A673 (cell line): ENCODE measurements around the gene SNTG2. TPM values are rescaled to one million over a fixed set of nuclear protein-coding genes. Genes with fewer than 3 reads are reported as not detected.

Experiments used
- BruUV-seq: library from RNA; stranded (reverse); fragments of 400-500 nt; replicated peaks from 2 replicates; lab custom pipeline; 2021; lab: Mats Ljungman, UMichigan
- CTCF ChIA-PET: fragments of 300-600 bp; sonication (Branson Sonifier 250); formaldehyde crosslinking; loops from one replicate; lab custom pipeline; 2022; ENCODE audit warnings: antibody characterized with exemption; lab: Charles Lee
- POLR2A ChIA-PET: fragments of 300-600 bp; sonication (Branson Sonifier 250); formaldehyde crosslinking; loops from one replicate; lab custom pipeline; 2022; ENCODE audit warnings: antibody characterized with exemption; ENCODE audit not compliant: low non-redundant PET; lab: Charles Lee
- DNase-seq: peaks from one replicate; pipeline ENCODE4 v3.0.0-alpha.2; 2015; ENCODE audit warnings: low spot score
- H3K27ac ChIP-seq: fragments of 200-600 bp; sonication (generic); 2 replicates; pipeline ENCODE4 v1.5.1; 2016; ENCODE audit warnings: mixed run types, low read depth, mild to moderate bottlenecking, mixed read lengths, antibody characterized with exemption, low read length; ENCODE audit not compliant: poor library complexity, severe bottlenecking
- H3K27me3 ChIP-seq: fragments of 200-600 bp; sonication (generic); replicated peaks from 2 replicates; pipeline ENCODE4 v1.6.1; 2017; ENCODE audit warnings: mixed run types, low read depth, mild to moderate bottlenecking, mixed read lengths, antibody characterized with exemption, low read length; ENCODE audit not compliant: insufficient read depth, poor library complexity
- H3K36me3 ChIP-seq: fragments of 200-600 bp; sonication (generic); 2 replicates; pipeline ENCODE4 v1.6.1; 2016; ENCODE audit warnings: mixed run types, mild to moderate bottlenecking, mixed read lengths, antibody characterized with exemption, low read length; ENCODE audit not compliant: insufficient read depth, poor library complexity, severe bottlenecking
- H3K4me1 ChIP-seq: fragments of 200-600 bp; sonication (generic); 2 replicates; pipeline ENCODE4 v1.6.1; 2017; ENCODE audit warnings: mixed run types, mild to moderate bottlenecking, mixed read lengths, antibody characterized with exemption, low read length; ENCODE audit not compliant: insufficient read depth, poor library complexity, severe bottlenecking
- H3K4me3 ChIP-seq: fragments of 200-600 bp; sonication (generic); 2 replicates; pipeline ENCODE4 v1.5.1; 2016; ENCODE audit warnings: low read depth, mixed run types, mild to moderate bottlenecking, mixed read lengths, low read length; ENCODE audit not compliant: poor library complexity, severe bottlenecking
- H3K9me3 ChIP-seq: fragments of 200-600 bp; sonication (generic); 2 replicates; pipeline ENCODE4 v1.6.1; 2016; ENCODE audit warnings: mixed run types, low read depth, mild to moderate bottlenecking, mixed read lengths, antibody characterized with exemption, low read length; ENCODE audit not compliant: poor library complexity, severe bottlenecking
- CTCF ChIP-seq: fragments of 300-800, 200-600 bp; sonication (generic); conservative IDR thresholded peaks from 2 replicates; pipeline ENCODE4 v1.5.1; 2017; ENCODE audit warnings: low read depth, mild to moderate bottlenecking, antibody characterized with exemption, low read length, moderate library complexity, mixed read lengths
- EZH2 ChIP-seq: fragments of 200-600 bp; sonication (generic); IDR thresholded peaks from 2 replicates; pipeline ENCODE4 v1.6.1; 2017; ENCODE audit warnings: borderline replicate concordance, low read depth, mild to moderate bottlenecking, mixed read lengths, antibody characterized with exemption, low read length; ENCODE audit not compliant: poor library complexity, severe bottlenecking
- intact Hi-C: fragments of 100-400 bp; cut with micrococcal nuclease; formaldehyde crosslinking; loops from one replicate; pipeline ENCODE4 v1.10.0; 2022; ENCODE audit not compliant: unreplicated experiment
- total RNA-seq: library from RNA; stranded (reverse); gene quantifications from 2 replicates; pipeline ENCODE4 v1.2.3, GENCODE V29; 2021

Gene SNTG2
- total RNA-seq, 1 experiment from 2014 or later, result 3.7 TPM

GRCh38 chr2:1136846-1137245 lies 186.2 kb downstream of the SNTG2 start:
- no peaks in the 10 kb centered on the region for H3K9me3 ChIP-seq
- TF ChIP-seq EZH2 (no peak), CTCF (no peak)
- H3K27ac ChIP-seq, result no peak overlapping the region
- no peaks in the 10 kb centered on the region for H3K4me1 ChIP-seq
- DNase-seq, result no peak
- no peaks in the 10 kb centered on the region for H3K36me3 ChIP-seq
- no peak overlapping the region for H3K4me3 ChIP-seq
- intact Hi-C loops, result loop anchor here (2.0 to 5.0 kb wide), 2 partner anchors 182 to 425 kb away; no protein-coding TSS in a partner anchor
- H3K27me3 ChIP-seq, result no peaks in the 10 kb centered on the region
- CTCF ChIA-PET, result no interaction called here
- POLR2A ChIA-PET, result no interaction called here
- no TSS peak for BruUV-seq

- CTCF ChIA-PET, result no interaction called here
Measured at GRCh38 chr2:1137264-1137663, 186.6 kb downstream of the SNTG2 start.

GRCh38 chr2:1137913-1138391 lies 187.3 kb downstream of the SNTG2 start:
- no peaks in the 10 kb centered on the region for H3K9me3 ChIP-seq
- no peaks in the 10 kb centered on the region for H3K4me1 ChIP-seq
- TF ChIP-seq EZH2 (no peak), CTCF (no peak)
- no peak overlapping the region for H3K4me3 ChIP-seq
- no peaks in the 10 kb centered on the region for H3K36me3 ChIP-seq
- CTCF ChIA-PET, result no interaction called here
- BruUV-seq, result no TSS peak
- H3K27me3 ChIP-seq, result no peaks in the 10 kb centered on the region
- DNase-seq, result no peak
- H3K27ac ChIP-seq, result no peak overlapping the region
- POLR2A ChIA-PET, result no interaction called here
- intact Hi-C loops, result loop anchor here (2.0 to 5.0 kb wide), 2 partner anchors 183 to 426 kb away; no protein-coding TSS in a partner anchor

More at GRCh38 chr2:1137264-1137663, 186.6 kb downstream of the SNTG2 start:
- TF ChIP-seq EZH2, result no peak
- no peak for TF ChIP-seq CTCF
- DNase-seq, result no peak
- H3K4me3 ChIP-seq, result no peak overlapping the region
- H3K27me3 ChIP-seq, result no peaks in the 10 kb centered on the region
- no peaks in the 10 kb centered on the region for H3K4me1 ChIP-seq
- intact Hi-C loops, result loop anchor here (2.0 to 5.0 kb wide), 2 partner anchors 182 to 425 kb away; no protein-coding TSS in a partner anchor
- H3K27ac ChIP-seq, result no peak overlapping the region
- no peaks in the 10 kb centered on the region for H3K36me3 ChIP-seq
- POLR2A ChIA-PET, result no interaction called here
- H3K9me3 ChIP-seq, result no peaks in the 10 kb centered on the region
- no TSS peak for BruUV-seq
